HEK293 (cell line): ENCODE data around the gene IL17F.

ENCODE experiments used
- CTCF ChIA-PET: fragments of 350-600 bp; formaldehyde crosslinking; extraction: SDS; loops from one replicate; lab custom pipeline; 2021; ENCODE audit warnings: antibody characterized with exemption; lab: Yijun Ruan, JAX
- POLR2A ChIA-PET: fragments of 300-600 bp; formaldehyde crosslinking; extraction: SDS; loops from one replicate; lab custom pipeline; 2020; ENCODE audit warnings: antibody characterized with exemption, inconsistent platforms; lab: Yijun Ruan, JAX
- H3K27ac ChIP-seq: fragments of 200-500 bp; sonication (Bioruptor generic); 2 replicates; pipeline ENCODE4 v1.5.1; 2014; ENCODE audit warnings: low read depth, low read length, control low read depth, inconsistent platforms; ENCODE audit errors: extremely low read depth
- H3K36me3 ChIP-seq, 2 experiments: fragments of 200-500 bp in 1 of 2; sonication (Bioruptor generic) in 1 of 2; 1 replicate in 1 of 2; 2 replicates in 1 of 2; pipeline ENCODE4 v1.5.1; 2014 to 2017; ENCODE audit warnings: inconsistent platforms in 2 of 2, low read length in 2 of 2; ENCODE audit not compliant: control insufficient read depth in 2 of 2, insufficient read depth in 1 of 2
- H3K4me1 ChIP-seq: fragments of 200-500 bp; sonication (Bioruptor generic); 2 replicates; pipeline ENCODE4 v1.5.1; 2014; ENCODE audit warnings: mild to moderate bottlenecking, low read length, inconsistent platforms; ENCODE audit not compliant: control insufficient read depth, insufficient read depth
- H3K4me3 ChIP-seq: 2 replicates; pipeline ENCODE4 v1.5.1; 2011; ENCODE audit warnings: low read depth, mild to moderate bottlenecking, control low read depth, low read length, moderate library complexity
- H3K9me3 ChIP-seq: fragments of 200-500 bp; sonication (Bioruptor generic); 2 replicates; pipeline ENCODE4 v1.5.1; 2014; ENCODE audit warnings: low read depth, low read length, inconsistent platforms; ENCODE audit not compliant: control insufficient read depth, insufficient read depth
- KLF1 ChIP-seq: fragments of 450-650 bp; formaldehyde crosslinking; IDR thresholded peaks from 2 replicates; pipeline ENCODE4 v1.5.1; 2016; ENCODE audit warnings: missing biosample characterization, missing genetic modification characterization
- KLF9 ChIP-seq: fragments of 450-650 bp; formaldehyde crosslinking; IDR thresholded peaks from 2 replicates; pipeline ENCODE4 v1.5.1; 2016; ENCODE audit warnings: missing biosample characterization, missing genetic modification characterization, low read depth
- TRIM28 ChIP-seq: IDR thresholded peaks from 2 replicates; pipeline ENCODE4 v1.6.1; 2011; ENCODE audit warnings: low read length, control low read depth, borderline replicate concordance
- YY1 ChIP-seq: fragments of 450-650 bp; formaldehyde crosslinking; IDR thresholded peaks from 2 replicates; pipeline ENCODE4 v1.5.1; 2018; ENCODE audit warnings: missing biosample characterization, missing genetic modification characterization
- ZBTB1 ChIP-seq: fragments of 450-650 bp; formaldehyde crosslinking; IDR thresholded peaks from 2 replicates; pipeline ENCODE4 v1.5.1; 2016; ENCODE audit warnings: missing biosample characterization, missing genetic modification characterization
- ZFP41 ChIP-seq: fragments of 450-650 bp; formaldehyde crosslinking; IDR thresholded peaks from 2 replicates; pipeline ENCODE4 v1.5.1; 2016; ENCODE audit warnings: missing biosample characterization, missing genetic modification characterization, borderline replicate concordance
- ZNF140 ChIP-seq: fragments of 450-650 bp; formaldehyde crosslinking; IDR thresholded peaks from 2 replicates; pipeline ENCODE4 v1.5.1; 2016; ENCODE audit warnings: missing biosample characterization, missing genetic modification characterization
- ZNF157 ChIP-seq: fragments of 450-650 bp; formaldehyde crosslinking; IDR thresholded peaks from 2 replicates; pipeline ENCODE4 v1.5.1; 2016; ENCODE audit warnings: missing biosample characterization, missing genetic modification characterization
- ZNF239 ChIP-seq: fragments of 450-650 bp; formaldehyde crosslinking; IDR thresholded peaks from 2 replicates; pipeline ENCODE4 v1.5.1; 2016; ENCODE audit warnings: missing biosample characterization, missing genetic modification characterization
- ZNF341 ChIP-seq: fragments of 450-650 bp; formaldehyde crosslinking; IDR thresholded peaks from 2 replicates; pipeline ENCODE4; 2016; ENCODE audit warnings: low read depth, missing biosample characterization, missing genetic modification characterization
- ZNF426 ChIP-seq: fragments of 450-650 bp; formaldehyde crosslinking; IDR thresholded peaks from 2 replicates; pipeline ENCODE4 v1.5.1; 2017; ENCODE audit warnings: missing biosample characterization, missing genetic modification characterization, mild to moderate bottlenecking, inconsistent platforms, moderate library complexity
- ZNF610 ChIP-seq: fragments of 450-650 bp; formaldehyde crosslinking; IDR thresholded peaks from 2 replicates; pipeline ENCODE4 v1.5.1; 2016; ENCODE audit warnings: missing biosample characterization, missing genetic modification characterization, borderline replicate concordance
- ZSCAN16 ChIP-seq: fragments of 450-650 bp; formaldehyde crosslinking; IDR thresholded peaks from 2 replicates; pipeline ENCODE4 v1.5.1; 2016; ENCODE audit warnings: missing biosample characterization, missing genetic modification characterization
- TF ChIP-seq, protein P1 (sequence below): fragments of 450-650 bp; formaldehyde crosslinking; IDR thresholded peaks from 2 replicates; pipeline ENCODE4 v1.5.1; 2017; ENCODE audit warnings: missing biosample characterization, missing genetic modification characterization
- TF ChIP-seq, protein P2 (sequence below): fragments of 450-650 bp; formaldehyde crosslinking; IDR thresholded peaks from 2 replicates; pipeline ENCODE4 v1.5.1; 2016; ENCODE audit warnings: missing biosample characterization, missing genetic modification characterization
- TF ChIP-seq, protein P3 (sequence below): fragments of 450-650 bp; formaldehyde crosslinking; IDR thresholded peaks from 2 replicates; pipeline ENCODE4 v1.5.1; 2016; ENCODE audit warnings: missing biosample characterization, missing genetic modification characterization
- TF ChIP-seq, protein P4 (sequence below): fragments of 450-650 bp; formaldehyde crosslinking; IDR thresholded peaks from 2 replicates; pipeline ENCODE4 v1.5.1; 2017; ENCODE audit warnings: missing biosample characterization, missing genetic modification characterization
- TF ChIP-seq, protein P5 (sequence below): fragments of 450-650 bp; formaldehyde crosslinking; conservative IDR thresholded peaks from 2 replicates; pipeline ENCODE4 v1.5.1; 2016; ENCODE audit warnings: low read depth, missing biosample characterization, missing genetic modification characterization

IL17F gene

DNA sequence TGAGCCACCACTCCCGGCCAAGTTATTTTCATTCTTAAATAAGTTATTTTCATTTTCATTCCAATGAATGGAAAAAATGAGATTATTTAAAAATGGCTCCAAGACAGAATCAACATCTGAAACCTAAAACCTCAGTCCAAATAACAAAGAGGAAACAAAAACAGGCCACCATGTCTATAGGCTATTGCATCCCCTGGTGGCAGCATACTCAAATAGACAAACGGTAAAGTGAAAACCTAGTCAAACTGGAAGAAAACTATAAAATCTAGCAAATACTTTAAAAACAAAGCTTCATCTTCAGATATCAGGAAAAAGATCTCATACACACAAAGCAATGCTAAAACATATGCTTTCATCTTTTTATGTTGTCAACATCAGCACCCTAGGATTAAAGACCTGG is 37.2 kb downstream of the IL17F start:
- Histone ChIP-seq H3K27ac (no peak overlapping the region), H3K4me3 (no peak overlapping the region), H3K9me3 (no peaks in the 10 kb centered on the region), H3K4me1 (no peaks in the 10 kb centered on the region), H3K36me3 (no peaks in the 10 kb centered on the region)
- ChIA-PET POLR2A (no interaction called here), CTCF (interaction anchor here (0.6 to 0.7 kb wide), 2 partner anchors 20 to 51 kb away, joined by 3 read pairs; no protein-coding TSS in a partner anchor)
- TF ChIP-seq TRIM28: no peak
- no peak for TF ChIP-seq ZNF140 (tag by site-specific recombination)
- TF ChIP-seq KLF1 (tag by site-specific recombination): no peak
- TF ChIP-seq, protein P1, sequence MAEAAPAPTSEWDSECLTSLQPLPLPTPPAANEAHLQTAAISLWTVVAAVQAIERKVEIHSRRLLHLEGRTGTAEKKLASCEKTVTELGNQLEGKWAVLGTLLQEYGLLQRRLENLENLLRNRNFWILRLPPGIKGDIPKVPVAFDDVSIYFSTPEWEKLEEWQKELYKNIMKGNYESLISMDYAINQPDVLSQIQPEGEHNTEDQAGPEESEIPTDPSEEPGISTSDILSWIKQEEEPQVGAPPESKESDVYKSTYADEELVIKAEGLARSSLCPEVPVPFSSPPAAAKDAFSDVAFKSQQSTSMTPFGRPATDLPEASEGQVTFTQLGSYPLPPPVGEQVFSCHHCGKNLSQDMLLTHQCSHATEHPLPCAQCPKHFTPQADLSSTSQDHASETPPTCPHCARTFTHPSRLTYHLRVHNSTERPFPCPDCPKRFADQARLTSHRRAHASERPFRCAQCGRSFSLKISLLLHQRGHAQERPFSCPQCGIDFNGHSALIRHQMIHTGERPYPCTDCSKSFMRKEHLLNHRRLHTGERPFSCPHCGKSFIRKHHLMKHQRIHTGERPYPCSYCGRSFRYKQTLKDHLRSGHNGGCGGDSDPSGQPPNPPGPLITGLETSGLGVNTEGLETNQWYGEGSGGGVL (tag by site-specific recombination): no peak
- TF ChIP-seq ZFP41 (tag by site-specific recombination): no peak
- TF ChIP-seq ZNF239: no peak
- TF ChIP-seq, protein P2, sequence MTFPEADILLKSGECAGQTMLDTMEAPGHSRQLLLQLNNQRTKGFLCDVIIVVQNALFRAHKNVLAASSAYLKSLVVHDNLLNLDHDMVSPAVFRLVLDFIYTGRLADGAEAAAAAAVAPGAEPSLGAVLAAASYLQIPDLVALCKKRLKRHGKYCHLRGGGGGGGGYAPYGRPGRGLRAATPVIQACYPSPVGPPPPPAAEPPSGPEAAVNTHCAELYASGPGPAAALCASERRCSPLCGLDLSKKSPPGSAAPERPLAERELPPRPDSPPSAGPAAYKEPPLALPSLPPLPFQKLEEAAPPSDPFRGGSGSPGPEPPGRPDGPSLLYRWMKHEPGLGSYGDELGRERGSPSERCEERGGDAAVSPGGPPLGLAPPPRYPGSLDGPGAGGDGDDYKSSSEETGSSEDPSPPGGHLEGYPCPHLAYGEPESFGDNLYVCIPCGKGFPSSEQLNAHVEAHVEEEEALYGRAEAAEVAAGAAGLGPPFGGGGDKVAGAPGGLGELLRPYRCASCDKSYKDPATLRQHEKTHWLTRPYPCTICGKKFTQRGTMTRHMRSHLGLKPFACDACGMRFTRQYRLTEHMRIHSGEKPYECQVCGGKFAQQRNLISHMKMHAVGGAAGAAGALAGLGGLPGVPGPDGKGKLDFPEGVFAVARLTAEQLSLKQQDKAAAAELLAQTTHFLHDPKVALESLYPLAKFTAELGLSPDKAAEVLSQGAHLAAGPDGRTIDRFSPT (tag by site-specific recombination): no peak

DNA sequence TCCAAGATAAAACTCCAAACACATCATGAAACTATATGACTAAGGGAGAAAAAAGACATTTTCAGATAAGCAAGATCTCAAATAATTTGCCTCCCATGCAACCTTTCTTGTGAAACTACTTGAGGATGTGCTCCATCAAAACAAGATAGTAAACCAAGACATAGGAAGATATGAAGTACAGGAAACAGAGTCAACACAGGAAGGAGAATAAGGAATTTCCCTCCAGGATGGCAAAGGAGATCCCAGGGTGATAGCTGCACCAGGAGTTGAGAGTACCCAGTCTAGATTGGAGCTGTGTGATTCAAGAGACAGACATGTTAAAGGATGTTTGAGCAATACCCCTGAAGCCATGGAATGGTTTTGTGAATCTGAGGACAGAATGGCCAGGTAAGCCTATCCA is 42.8 kb downstream of the IL17F start:
- no peaks in the 10 kb centered on the region for H3K36me3 ChIP-seq
- no peaks in the 10 kb centered on the region; the same call in 1 of the 2 replicates for H3K4me1 ChIP-seq
- TF ChIP-seq, protein P3, sequence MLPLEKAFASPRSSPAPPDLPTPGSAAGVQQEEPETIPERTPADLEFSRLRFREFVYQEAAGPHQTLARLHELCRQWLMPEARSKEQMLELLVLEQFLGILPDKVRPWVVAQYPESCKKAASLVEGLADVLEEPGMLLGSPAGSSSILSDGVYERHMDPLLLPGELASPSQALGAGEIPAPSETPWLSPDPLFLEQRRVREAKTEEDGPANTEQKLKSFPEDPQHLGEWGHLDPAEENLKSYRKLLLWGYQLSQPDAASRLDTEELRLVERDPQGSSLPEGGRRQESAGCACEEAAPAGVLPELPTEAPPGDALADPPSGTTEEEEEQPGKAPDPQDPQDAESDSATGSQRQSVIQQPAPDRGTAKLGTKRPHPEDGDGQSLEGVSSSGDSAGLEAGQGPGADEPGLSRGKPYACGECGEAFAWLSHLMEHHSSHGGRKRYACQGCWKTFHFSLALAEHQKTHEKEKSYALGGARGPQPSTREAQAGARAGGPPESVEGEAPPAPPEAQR (tag by site-specific recombination): no peak
- TF ChIP-seq ZNF341 (tag by site-specific recombination) (no peak), YY1 (no peak)
- TF ChIP-seq, protein P4, sequence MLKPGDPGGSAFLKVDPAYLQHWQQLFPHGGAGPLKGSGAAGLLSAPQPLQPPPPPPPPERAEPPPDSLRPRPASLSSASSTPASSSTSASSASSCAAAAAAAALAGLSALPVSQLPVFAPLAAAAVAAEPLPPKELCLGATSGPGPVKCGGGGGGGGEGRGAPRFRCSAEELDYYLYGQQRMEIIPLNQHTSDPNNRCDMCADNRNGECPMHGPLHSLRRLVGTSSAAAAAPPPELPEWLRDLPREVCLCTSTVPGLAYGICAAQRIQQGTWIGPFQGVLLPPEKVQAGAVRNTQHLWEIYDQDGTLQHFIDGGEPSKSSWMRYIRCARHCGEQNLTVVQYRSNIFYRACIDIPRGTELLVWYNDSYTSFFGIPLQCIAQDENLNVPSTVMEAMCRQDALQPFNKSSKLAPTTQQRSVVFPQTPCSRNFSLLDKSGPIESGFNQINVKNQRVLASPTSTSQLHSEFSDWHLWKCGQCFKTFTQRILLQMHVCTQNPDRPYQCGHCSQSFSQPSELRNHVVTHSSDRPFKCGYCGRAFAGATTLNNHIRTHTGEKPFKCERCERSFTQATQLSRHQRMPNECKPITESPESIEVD (tag by site-specific recombination): no peak
- ChIA-PET POLR2A (no interaction called here), CTCF (no interaction called here)
- no peak overlapping the region for H3K27ac ChIP-seq
- H3K9me3 ChIP-seq: no peaks in the 10 kb centered on the region
- H3K4me3 ChIP-seq: no peak overlapping the region

DNA sequence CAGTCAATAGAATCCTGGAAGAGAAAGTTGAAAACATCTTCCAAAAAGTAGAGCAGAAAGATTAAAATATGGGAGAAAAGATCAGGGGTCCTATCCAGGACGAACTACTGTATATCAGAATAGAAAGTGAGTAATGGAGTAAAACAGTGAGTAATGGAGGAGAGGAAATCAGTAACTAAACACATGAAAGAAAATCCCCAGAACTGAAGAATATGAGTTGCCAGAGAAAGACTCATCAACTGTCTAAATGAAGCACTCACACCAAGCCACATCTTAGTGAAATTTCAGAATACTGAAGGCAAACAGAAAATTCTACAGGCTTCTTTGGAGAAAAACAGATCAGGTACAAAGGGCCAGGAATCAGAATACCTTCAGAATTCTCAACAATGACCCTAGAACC is 43.3 kb downstream of the IL17F start:
- Histone ChIP-seq H3K9me3 (no peaks in the 10 kb centered on the region), H3K4me1 (no peaks in the 10 kb centered on the region; the same call in 1 of the 2 replicates), H3K4me3 (no peak overlapping the region), H3K36me3 (no peaks in the 10 kb centered on the region), H3K27ac (no peak overlapping the region)
- POLR2A ChIA-PET: no interaction called here
- TF ChIP-seq ZSCAN16 (no peak), KLF9 (tag by site-specific recombination) (no peak), ZNF426 (no peak), ZNF610 (tag by site-specific recombination) (no peak), ZNF157 (tag by site-specific recombination) (no peak), ZBTB1 (tag by site-specific recombination) (no peak)
- TF ChIP-seq, protein P5, sequence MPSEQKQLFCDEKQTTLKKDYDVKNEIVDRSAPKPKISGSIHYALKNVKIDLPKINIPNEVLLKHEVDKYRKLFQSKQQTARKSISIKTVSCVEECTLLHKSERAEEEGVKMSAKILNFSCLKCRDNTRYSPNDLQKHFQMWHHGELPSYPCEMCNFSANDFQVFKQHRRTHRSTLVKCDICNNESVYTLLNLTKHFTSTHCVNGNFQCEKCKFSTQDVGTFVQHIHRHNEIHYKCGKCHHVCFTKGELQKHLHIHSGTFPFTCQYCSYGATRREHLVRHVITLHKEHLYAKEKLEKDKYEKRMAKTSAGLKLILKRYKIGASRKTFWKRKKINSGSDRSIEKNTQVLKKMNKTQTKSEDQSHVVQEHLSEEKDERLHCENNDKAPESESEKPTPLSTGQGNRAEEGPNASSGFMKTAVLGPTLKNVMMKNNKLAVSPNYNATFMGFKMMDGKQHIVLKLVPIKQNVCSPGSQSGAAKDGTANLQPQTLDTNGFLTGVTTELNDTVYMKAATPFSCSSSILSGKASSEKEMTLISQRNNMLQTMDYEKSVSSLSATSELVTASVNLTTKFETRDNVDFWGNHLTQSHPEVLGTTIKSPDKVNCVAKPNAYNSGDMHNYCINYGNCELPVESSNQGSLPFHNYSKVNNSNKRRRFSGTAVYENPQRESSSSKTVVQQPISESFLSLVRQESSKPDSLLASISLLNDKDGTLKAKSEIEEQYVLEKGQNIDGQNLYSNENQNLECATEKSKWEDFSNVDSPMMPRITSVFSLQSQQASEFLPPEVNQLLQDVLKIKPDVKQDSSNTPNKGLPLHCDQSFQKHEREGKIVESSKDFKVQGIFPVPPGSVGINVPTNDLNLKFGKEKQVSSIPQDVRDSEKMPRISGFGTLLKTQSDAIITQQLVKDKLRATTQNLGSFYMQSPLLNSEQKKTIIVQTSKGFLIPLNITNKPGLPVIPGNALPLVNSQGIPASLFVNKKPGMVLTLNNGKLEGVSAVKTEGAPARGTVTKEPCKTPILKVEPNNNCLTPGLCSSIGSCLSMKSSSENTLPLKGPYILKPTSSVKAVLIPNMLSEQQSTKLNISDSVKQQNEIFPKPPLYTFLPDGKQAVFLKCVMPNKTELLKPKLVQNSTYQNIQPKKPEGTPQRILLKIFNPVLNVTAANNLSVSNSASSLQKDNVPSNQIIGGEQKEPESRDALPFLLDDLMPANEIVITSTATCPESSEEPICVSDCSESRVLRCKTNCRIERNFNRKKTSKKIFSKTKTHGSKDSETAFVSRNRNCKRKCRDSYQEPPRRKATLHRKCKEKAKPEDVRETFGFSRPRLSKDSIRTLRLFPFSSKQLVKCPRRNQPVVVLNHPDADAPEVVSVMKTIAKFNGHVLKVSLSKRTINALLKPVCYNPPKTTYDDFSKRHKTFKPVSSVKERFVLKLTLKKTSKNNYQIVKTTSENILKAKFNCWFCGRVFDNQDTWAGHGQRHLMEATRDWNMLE (tag by site-specific recombination): no peak
- CTCF ChIA-PET: no interaction called here
